ENCODE measurements around the gene HBD.

DNA sequence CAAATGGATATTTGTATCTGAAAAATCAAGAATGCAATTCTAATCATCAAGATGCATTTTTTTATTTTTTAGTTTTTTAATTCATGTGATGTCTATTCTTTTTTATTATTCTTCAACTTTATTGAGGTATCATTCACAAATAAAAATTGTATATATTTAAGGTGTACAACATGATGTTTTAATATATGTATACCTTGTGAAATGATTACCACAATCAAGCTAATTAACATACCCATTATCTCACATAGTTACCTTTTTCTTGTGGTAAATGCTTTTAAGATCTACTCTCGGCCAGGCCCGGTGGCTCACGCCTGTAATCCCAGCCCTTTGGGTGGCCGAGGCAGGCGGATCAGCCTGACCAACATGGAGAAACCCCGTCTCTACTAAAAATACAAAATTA, 11.1 kb downstream of the HBD start:
- TF ChIP-seq JUND (IDR thresholded peaks at IDR 0.05) = no peak
- TF ChIP-seq EZH2phosphoT487 (IDR thresholded peaks at IDR 0.05; ENCODE audit: borderline replicate concordance, low read depth) = no peak
- TF ChIP-seq SMC3 (IDR thresholded peaks at IDR 0.05; ENCODE audit: low read depth, low read length) = no peak
- no peak for TF ChIP-seq YY1 (IDR thresholded peaks at IDR 0.05; ENCODE audit: low read depth)
- TF ChIP-seq, protein P1, sequence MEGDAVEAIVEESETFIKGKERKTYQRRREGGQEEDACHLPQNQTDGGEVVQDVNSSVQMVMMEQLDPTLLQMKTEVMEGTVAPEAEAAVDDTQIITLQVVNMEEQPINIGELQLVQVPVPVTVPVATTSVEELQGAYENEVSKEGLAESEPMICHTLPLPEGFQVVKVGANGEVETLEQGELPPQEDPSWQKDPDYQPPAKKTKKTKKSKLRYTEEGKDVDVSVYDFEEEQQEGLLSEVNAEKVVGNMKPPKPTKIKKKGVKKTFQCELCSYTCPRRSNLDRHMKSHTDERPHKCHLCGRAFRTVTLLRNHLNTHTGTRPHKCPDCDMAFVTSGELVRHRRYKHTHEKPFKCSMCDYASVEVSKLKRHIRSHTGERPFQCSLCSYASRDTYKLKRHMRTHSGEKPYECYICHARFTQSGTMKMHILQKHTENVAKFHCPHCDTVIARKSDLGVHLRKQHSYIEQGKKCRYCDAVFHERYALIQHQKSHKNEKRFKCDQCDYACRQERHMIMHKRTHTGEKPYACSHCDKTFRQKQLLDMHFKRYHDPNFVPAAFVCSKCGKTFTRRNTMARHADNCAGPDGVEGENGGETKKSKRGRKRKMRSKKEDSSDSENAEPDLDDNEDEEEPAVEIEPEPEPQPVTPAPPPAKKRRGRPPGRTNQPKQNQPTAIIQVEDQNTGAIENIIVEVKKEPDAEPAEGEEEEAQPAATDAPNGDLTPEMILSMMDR (IDR thresholded peaks at IDR 0.05) = no peak
- no peak for TF ChIP-seq TAF1 (IDR thresholded peaks at IDR 0.05; ENCODE audit: borderline replicate concordance, low read depth, low read length)
- no peak for TF ChIP-seq GABPA (IDR thresholded peaks at IDR 0.05; ENCODE audit: low read depth)
- TF ChIP-seq POLR2AphosphoS5 (IDR thresholded peaks at IDR 0.05; ENCODE audit: low read depth, low read length) = no peak
- TF ChIP-seq ELF1 (IDR thresholded peaks at IDR 0.05) = no peak
- TF ChIP-seq, protein P2, sequence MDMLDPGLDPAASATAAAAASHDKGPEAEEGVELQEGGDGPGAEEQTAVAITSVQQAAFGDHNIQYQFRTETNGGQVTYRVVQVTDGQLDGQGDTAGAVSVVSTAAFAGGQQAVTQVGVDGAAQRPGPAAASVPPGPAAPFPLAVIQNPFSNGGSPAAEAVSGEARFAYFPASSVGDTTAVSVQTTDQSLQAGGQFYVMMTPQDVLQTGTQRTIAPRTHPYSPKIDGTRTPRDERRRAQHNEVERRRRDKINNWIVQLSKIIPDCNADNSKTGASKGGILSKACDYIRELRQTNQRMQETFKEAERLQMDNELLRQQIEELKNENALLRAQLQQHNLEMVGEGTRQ (IDR thresholded peaks at IDR 0.05; ENCODE audit: borderline replicate concordance, low read depth, low read length) = no peak
- no peak for TF ChIP-seq TCF12 (IDR thresholded peaks at IDR 0.05)
- TF ChIP-seq EP300 (IDR thresholded peaks at IDR 0.05; ENCODE audit: borderline replicate concordance in 1 of 2, low read depth in 1 of 2, low read length in 1 of 2) = no peak

Measured in SK-N-SH (cell line).